Stimulated activated CD8-positive, alpha-beta memory T cell treated with anti-CD3 and anti-CD28 coated beads, Interleukin-15, amount 100 ng/mL, for 4 hours (primary cell): ENCODE measurements around the gene CLEC16A.

ENCODE experiments used
- DNase-seq, 2 donors: peaks; one replicate each; pipeline ENCODE4 v3.0.0-alpha.2; 2020; ENCODE audit warnings: low read depth in 2 of 2

The CLEC16A gene, protein sequence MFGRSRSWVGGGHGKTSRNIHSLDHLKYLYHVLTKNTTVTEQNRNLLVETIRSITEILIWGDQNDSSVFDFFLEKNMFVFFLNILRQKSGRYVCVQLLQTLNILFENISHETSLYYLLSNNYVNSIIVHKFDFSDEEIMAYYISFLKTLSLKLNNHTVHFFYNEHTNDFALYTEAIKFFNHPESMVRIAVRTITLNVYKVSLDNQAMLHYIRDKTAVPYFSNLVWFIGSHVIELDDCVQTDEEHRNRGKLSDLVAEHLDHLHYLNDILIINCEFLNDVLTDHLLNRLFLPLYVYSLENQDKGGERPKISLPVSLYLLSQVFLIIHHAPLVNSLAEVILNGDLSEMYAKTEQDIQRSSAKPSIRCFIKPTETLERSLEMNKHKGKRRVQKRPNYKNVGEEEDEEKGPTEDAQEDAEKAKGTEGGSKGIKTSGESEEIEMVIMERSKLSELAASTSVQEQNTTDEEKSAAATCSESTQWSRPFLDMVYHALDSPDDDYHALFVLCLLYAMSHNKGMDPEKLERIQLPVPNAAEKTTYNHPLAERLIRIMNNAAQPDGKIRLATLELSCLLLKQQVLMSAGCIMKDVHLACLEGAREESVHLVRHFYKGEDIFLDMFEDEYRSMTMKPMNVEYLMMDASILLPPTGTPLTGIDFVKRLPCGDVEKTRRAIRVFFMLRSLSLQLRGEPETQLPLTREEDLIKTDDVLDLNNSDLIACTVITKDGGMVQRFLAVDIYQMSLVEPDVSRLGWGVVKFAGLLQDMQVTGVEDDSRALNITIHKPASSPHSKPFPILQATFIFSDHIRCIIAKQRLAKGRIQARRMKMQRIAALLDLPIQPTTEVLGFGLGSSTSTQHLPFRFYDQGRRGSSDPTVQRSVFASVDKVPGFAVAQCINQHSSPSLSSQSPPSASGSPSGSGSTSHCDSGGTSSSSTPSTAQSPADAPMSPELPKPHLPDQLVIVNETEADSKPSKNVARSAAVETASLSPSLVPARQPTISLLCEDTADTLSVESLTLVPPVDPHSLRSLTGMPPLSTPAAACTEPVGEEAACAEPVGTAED

DNA sequence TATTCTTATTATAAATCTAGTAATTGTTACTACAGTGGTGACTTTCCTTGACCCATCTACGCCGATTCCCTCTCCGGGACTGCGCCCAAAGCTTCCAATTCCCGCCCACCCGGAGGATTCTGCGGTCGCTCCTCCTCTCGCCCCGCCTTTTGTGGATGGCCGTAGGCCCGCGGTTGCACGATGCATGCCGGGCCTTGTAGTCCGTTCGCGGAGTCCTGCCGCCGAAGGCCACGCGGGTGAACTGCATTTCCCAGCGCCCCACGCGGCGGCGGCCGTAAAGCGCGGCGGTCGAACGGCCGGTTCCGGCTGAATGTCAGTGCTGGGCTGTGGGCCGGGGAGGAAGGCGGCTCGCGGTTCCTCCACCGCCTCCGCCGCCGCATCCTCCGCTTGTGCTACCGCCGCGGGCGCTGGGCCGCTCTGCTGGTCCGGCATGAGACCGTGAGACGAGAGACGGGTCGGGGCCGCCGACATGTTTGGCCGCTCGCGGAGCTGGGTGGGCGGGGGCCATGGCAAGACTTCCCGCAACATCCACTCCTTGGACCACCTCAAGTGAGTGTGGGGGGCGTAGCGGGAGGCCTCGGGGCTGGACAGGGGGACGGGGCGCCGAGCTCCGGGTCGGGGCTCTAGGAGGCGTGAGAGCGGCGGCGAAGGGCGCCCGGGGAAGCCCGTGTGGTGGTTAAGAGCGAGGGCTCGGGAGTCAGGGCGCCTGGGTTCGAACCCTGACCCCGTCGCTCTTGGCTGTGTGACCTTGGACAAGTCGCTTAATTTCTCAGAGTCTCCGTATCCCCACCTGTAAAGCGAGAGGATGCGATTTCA is at the start of gene CLEC16A:
Gene CLEC16A, plus strand, starts transcription at position 316 of the 816 bp plus-strand sequence. Its CDS starts 154 bp downstream, at position 470.
- DNase-seq: peak; percentile 89 to 91

DNA sequence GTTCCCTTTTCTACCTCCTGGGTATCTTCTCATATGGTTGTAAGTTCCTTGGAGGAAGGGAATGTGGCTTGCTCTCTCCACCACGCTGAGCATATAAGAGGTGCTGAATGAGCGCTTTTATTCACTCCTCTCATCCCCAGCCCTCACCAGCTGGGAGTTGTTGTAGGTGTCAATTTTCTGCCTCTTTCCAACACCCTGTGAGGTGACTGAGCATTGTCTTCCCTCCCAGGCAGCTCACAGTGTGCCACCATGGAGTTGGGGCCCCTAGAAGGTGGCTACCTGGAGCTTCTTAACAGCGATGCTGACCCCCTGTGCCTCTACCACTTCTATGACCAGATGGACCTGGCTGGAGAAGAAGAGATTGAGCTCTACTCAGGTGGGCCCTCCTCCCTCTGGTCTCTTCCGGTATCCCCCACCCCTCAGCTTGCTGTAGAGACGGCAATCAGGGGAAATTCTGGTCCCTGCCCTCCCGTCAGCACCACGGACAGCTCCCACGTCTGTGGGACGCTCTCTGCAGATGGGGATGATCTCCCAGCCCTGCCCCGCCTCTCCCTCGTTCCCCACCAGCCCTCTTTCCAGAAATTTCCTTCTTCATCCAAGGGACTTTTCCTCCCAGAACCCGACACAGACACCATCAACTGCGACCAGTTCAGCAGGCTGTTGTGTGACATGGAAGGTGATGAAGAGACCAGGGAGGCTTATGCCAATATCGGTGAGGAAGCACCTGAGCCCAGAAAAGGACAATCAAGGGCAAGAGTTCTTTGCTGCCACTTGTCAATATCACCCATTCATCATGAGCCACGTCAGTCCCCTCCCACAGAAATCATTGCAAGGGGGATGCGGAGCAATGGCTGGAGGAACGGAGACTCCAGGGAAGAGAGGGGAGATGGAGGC is 49.1 kb upstream of the CLEC16A start:
- no peak for DNase-seq

DNA sequence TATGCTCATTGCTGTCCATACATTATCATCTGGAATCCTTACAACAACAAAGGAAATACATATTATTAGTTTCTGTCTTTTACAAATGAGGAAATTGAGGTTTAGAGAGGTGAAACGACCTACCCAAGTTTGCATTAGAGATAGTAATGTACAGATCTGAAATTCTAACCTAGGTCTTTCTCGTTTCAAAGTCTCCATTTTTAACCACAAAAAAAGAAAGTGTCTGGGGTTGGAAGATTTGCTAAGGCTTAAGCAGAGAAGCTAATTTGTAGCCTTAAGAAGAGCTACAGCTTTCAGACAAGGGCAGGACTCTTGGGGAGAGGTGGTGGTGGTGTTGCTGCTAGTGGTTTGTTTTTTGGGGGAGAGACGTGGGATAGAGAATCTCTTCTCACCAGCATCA is 48.2 kb upstream of the CLEC16A start:
- no peak for DNase-seq

DNA sequence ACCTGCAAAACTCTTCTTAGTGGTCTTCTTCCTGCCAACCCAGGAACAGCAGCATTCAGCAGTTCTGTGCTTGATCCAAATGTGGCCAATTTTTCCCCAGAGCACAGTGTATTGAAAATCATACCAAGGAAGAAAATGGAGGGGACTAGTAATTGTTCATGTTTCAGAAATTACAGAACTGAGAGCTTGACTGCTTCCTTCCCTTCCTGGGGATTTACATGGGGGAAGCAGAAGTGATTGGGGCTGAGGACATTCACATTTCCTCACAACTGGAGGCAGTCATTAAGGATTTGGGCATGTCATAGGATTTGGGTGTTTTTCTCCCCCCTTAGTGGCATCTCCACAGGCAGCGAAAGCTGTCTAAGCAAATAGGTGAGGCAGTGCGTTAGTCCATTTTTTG is 47.6 kb upstream of the CLEC16A start:
- no peak for DNase-seq

DNA sequence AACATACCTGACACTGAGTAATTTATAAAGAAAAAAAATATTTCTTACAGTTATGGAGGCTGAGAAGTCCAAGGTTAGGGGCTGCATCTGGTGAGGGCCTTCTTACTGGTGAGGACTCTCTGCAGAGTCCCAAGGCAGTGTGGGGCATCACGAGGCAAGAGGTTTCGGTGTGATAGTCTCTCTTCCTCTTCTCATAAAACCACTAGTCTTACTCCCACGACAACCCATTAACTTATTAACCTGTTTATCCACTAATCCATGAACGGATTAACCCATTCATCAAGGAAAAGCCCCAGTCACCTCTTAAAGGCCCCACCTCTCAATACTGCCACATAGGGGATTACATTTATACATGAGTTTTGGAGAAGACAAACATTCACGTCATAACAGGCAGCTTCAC is 47.2 kb upstream of the CLEC16A start:
- DNase-seq: no peak

DNA sequence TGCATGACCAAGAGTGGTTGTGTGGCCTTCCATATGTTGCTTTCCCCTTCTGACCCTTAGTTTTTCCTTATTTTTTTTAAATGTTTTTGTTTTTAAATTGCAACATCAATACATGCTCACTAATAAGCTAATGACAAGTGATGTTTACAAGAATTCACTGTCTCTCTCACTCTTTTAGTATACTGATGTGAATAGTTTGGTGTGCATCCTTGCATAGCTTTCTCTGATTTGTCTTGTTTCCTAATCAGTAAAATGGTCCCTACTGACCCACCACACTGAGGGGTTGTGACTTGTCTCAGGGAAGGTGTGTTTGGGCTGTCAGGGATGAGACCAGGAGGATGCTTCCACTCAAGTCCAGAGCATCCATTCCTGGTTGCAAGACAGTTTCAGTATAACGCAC is 41.4 kb upstream of the CLEC16A start:
- no peak for DNase-seq

DNA sequence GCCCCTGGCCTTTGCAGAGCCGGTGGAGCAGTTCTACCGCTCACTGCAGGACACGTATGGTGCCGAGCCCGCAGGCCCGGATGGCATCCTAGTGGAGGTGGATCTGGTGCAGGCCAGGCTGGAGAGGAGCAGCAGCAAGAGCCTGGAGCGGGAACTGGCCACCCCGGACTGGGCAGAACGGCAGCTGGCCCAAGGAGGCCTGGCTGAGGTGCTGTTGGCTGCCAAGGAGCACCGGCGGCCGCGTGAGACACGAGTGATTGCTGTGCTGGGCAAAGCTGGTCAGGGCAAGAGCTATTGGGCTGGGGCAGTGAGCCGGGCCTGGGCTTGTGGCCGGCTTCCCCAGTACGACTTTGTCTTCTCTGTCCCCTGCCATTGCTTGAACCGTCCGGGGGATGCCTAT is 37.9 kb upstream of the CLEC16A start:
- no peak for DNase-seq

DNA sequence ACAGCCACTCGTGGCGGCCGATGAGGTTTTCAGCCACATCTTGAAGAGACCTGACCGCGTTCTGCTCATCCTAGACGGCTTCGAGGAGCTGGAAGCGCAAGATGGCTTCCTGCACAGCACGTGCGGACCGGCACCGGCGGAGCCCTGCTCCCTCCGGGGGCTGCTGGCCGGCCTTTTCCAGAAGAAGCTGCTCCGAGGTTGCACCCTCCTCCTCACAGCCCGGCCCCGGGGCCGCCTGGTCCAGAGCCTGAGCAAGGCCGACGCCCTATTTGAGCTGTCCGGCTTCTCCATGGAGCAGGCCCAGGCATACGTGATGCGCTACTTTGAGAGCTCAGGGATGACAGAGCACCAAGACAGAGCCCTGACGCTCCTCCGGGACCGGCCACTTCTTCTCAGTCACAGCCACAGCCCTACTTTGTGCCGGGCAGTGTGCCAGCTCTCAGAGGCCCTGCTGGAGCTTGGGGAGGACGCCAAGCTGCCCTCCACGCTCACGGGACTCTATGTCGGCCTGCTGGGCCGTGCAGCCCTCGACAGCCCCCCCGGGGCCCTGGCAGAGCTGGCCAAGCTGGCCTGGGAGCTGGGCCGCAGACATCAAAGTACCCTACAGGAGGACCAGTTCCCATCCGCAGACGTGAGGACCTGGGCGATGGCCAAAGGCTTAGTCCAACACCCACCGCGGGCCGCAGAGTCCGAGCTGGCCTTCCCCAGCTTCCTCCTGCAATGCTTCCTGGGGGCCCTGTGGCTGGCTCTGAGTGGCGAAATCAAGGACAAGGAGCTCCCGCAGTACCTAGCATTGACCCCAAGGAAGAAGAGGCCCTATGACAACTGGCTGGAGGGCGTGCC is 37.2 kb upstream of the CLEC16A start:
- no peak for DNase-seq

DNA sequence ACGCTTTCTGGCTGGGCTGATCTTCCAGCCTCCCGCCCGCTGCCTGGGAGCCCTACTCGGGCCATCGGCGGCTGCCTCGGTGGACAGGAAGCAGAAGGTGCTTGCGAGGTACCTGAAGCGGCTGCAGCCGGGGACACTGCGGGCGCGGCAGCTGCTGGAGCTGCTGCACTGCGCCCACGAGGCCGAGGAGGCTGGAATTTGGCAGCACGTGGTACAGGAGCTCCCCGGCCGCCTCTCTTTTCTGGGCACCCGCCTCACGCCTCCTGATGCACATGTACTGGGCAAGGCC is 36.7 kb upstream of the CLEC16A start:
- no peak for DNase-seq

DNA sequence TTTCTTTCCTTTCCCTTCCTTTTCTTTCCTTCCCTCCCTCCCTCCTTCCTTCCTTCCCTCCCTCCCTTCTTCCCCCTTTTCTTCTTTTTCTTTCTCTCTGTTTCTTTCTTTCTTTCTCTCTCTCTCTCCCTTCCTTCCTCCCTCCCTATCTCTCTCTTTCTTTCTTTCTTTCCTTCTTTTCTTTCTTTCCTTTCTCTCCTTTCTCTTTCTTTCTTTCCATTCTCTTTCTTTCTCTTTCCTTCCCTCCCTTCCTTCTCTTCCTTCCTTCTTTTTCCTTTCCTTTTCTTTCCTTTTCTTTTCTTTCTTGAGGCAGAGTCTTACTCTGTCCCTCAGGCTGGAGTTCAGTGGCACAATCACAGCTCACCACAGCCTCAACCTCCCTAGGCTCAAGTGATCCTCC is 33.1 kb upstream of the CLEC16A start:
- DNase-seq: no peak

DNA sequence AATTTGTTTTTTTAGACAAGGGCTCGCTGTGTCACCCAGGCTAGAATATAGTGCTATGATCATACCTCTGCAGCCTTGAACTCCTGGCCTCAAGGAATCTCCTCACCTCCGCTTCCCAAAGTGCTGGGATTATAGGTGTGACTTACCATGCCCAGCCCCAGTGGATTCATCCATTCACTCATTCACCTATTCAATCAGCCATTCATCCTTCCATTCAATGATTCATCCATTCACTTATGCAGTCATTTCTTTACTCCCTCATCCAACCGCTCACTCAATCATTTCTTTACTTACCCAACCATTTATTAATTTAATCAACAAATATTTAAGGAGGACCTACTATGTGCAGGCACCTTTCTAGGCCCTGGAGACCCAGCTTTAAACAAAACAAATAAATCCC is 27.8 kb upstream of the CLEC16A start:
- DNase-seq: no peak

DNA sequence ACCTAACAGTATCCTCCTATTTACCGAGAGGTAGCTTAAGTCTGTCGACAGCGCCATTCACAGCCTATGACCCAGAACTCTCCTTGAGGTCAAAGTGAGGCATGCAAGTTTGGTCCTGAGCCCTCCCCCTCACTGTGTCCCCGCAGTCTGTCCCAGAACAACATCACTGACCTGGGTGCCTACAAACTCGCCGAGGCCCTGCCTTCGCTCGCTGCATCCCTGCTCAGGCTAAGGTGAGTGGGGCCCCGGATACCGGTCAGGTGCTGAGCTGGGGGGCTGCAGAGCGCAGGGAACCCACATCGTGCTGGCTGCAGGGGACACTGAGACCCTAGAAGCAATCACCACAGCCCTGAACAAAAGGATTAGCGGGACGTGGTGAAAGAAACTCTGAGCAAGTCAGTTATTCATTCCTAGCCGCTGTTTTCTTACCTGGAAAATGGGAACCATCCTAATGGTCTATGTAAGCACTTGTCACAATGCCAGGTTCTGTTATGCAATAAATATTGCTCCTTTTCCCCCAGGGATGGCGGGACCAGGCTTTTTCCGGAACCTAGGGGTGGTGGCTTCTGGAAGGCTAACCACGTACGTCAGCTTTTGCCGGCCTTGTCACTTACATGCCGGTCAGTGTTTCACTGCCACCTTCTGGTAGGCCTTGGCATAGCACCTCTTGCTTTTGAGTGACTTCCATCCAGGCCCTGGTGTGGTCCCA is 25.9 kb upstream of the CLEC16A start:
- peak; percentile 34 to 66 for DNase-seq

DNA sequence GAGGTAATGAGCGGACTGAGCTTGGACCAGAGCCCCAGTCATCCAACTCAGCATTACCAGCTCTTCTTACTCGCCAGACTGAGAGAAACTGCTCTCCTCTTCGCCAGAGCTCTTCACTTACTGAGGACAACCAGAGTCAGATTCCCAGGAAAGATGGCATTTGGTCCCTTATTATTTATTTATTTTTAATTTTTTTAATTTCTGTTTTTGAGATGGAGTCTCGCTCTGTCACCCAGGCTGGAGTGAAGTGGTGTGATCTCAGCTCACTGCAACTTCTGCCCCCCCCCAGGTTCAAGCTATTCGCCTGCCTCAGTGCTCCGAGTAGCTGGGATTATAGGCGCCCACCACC is 25.4 kb upstream of the CLEC16A start:
- DNase-seq: no peak

DNA sequence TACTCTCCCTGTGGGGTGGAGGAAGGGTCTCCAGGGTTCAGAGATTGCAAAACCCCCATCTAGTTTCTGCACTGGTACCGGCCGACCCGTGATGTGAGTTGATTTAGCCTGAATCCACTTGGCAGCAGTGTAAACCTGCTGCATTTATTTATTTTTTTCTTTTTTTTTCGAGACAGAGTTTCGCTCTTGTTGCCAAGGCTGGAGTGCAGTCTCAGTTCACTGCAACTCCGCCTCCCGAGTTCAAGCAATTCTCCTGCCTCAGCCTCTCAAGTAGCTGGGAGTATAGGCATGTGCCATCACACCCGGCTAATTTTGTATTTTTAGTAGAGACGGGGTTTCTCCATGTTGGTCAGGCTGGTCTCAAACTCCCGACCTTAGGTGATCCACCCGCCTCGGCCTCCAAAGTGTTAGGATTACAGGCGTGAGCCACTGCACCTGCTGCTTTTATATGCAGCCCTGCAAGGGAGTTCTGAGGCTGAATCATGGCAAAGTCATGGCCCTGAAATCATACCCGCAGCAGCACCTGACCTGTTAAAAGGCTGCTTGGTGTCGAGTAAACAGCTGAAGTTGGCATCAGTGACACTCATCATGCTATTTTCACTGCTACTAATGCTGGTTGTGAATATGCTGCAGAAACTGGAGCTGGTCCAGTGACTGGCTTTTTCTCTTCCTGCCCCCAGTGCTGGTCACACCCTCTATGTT is 23.5 kb upstream of the CLEC16A start:
- DNase-seq: no peak

DNA sequence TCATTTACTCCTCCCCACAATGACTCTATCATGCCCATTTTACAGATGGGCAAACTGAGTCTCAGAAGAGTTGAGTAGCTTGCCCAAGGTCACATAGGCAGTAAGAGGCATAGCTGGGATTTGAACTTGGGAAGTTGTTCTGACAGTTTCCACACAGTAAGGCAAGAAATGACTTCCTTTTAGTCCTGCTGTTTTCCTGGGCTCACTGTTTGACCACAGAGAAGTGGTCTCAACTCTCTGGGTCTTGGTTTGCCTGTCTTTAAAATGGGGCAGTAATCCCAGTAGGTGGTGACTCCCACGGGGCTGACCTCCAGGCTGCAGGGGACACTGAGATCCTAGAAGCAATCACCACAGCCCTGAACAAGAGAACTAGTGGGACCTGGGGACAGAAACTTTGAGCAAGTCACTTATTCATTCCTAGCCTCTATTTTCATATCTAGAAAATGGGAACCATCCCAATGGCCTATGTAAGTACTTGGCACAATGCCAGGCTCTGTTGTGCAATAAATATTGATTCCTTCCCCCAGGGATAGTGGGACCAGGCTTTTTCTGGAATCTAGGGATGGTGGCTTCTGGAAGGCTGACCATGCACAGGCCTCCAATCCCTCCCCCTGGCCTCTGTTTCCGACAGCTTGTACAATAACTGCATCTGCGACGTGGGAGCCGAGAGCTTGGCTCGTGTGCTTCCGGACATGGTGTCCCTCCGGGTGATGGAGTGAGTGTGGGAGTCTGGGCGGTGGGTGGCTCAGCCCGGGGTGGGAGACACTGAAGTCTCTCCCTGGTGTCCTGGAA is 22.6 kb upstream of the CLEC16A start:
- no peak for DNase-seq

DNA sequence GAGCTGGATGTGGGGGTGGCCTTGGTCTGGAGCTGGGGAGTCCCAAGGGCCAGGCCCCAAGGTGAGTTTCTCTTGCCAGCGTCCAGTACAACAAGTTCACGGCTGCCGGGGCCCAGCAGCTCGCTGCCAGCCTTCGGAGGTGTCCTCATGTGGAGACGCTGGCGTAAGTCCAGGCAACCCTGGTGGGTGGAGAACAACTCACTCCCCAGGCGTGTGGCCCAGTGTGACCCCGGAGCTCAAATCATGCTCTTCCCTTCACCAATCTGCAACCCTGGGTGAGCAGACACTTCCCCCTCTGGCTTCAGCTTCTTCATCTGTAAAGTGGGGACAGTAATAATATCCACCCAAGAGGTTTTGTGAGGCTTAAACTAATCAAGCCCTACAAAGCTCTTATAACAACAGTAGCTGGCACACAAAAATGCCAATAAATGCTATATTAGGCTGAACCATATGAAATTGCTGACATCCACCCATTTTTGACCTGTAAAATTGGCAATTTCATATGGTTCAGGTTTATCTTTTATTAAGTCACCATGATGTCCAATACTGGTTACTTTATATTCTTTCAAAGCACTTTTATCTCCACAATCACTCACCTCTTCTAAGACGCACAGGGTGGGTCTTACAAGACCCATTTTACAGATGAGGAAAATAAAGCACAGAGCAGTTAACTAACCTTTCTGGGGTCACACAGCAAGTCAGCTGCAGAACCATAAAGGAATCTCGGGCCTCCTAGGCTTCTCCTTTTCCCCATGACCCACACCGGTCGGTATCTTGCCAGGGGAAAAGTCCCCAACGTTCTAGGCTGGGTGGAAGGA is 21.8 kb upstream of the CLEC16A start:
- no peak for DNase-seq

DNA sequence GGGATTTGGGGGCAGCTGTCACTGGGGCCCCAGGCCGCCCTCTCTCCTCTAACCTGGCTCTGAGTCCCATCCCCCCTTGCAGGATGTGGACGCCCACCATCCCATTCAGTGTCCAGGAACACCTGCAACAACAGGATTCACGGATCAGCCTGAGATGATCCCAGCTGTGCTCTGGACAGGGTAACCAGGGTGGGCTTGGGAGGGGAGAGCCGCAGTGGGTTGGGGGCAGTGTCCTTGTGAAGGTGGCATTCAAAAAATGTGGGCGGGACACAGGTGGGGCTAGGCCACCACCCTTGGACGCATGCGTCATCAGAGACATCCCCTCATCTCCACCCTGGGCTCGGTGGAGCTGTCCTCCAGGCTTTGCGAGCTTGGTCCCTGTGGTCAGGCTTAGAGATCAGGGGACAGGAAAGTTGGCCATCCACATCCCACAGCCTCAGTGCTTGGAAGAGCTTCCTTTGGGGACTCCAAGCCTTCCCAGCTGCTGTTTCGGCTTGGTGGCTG is 21.2 kb upstream of the CLEC16A start:
- DNase-seq: no peak
